ENCODE measurements around the gene FLT1.

Gene FLT1

DNA sequence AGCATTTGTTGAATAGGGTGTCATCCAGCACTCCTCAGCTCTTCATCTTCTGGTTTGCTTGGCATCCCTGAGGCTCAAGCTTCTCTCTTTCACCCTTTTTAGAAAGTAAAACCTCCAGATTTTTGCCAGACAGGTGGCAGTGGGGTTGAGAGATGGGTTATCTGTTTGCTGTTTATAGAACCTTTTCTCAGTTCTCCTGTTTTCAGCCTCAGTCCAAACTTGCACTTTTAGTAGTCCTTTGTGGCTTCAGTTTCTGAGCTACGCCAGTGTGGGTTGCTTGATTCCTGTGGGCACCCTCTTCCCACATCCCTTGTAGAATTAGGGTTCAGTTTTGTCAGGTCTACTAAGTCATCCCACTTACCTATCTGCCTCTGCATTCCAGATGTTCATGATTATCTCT is 208.7 kb downstream of the FLT1 start:
- no peak overlapping the region for H3K27ac ChIP-seq
- no peak for DNase-seq (ENCODE audit: low read depth, low spot score)

DNA sequence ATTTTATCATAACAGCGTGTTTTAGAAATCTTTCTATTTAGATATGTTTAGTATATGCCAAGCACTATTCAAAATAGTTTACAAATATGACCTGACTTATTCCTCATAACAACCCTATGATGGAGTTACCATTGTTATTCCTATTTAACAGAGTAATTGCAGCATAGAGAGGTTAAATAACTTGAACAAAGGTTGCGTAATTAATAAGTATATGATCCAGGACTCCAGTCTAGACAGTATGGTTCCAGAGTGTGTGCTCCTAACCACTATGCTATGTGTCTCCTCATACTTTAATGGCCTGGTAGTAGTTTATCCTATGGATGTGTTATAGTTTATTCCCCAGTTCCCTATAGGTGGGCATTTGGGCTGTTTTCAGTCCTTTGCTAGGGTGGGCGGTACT is 211.3 kb downstream of the FLT1 start:
- no peak for DNase-seq (ENCODE audit: low read depth, low spot score)
- H3K27ac ChIP-seq, result no peak overlapping the region

DNA sequence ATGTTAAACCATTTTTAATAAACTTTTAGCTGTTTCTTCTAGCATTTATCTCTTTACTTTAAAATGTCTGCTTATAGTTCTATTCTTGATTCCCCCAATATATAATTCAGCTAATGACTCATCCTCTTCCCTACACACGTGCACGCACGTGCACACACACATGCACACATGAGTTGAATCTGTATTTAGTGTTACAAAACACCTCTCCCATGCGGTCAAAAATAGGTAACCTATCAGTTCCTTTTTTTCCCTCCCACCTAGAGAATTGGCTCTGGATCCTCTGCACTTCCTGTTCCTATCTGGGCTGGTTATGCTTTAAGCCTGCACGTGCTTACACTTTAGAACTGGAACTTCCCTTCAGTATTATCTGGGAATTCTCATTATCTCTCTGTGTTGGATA is 212.5 kb downstream of the FLT1 start:
- DNase-seq (ENCODE audit: low read depth, low spot score), result no peak
- H3K27ac ChIP-seq, result no peak overlapping the region

- no peak for DNase-seq (ENCODE audit: low read depth, low spot score)
- H3K27ac ChIP-seq, result no peak overlapping the region
These were observed 221.0 kb downstream of the FLT1 start for GRCh38 chr13:28273919-28274318.

DNA sequence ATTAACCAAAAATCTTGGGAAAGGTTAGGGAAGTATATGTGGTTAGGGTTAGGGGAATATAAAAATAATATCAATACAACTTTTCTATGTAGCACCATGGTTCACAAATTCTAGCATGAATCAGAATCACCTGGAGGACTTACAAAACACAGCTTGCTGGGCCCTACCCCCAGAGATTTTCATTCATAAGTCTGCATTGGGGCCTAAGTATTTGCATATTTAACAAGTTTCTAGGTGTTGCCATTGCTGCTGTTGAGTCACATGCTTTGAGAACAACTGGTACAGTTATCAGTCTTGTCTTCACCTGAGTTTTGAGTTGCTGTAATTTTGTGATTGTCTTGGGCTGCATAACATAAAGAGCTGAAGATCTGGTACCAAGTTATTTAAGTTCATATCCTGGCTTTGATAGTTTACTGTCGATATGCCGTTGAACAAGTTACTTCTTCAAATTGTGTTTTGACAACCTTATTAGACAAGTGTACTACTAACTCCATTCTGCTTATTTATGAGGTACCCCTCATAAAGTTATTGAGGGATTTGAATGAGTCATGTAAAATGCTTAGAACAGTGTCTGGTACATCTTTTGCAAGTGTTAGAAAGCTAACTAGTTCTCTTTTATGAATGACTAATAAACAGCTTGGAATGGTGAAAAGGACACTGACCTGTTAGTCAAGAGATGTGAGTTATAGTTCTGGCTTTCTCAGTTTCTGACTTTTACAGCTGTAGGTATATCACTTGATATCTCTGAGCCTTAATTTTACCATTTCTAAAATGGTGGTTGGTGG is 223.7 kb downstream of the FLT1 start:
- no peak overlapping the region for H3K27ac ChIP-seq
- DNase-seq (ENCODE audit: low read depth, low spot score), result no peak

DNA sequence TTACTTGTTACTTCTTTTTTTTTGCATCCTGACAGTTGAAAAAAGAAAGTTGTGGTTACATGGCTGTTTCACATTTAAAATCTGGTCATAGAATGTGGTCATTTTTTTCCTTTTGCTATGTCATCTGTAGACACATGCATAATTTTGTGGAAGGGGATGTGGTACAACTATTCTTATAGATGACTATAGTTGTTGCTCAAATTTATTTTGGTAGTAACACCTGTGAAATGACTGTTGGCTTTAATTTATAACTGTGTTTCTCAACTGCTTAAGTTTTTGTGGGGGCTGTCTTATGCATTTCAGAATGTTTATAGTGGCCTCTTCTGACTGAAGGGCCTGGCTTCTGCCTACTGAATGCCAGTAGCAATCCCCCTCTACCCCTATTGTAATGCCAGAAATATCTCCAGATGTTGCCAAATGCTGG is 226.1 kb downstream of the FLT1 start:
- H3K27ac ChIP-seq, result no peak overlapping the region
- no peak for DNase-seq (ENCODE audit: low read depth, low spot score)

GRCh38 chr13:28267497-28267896 is 227.4 kb downstream of the FLT1 start:
- no peak for DNase-seq (ENCODE audit: low read depth, low spot score)
- H3K27ac ChIP-seq, result no peak overlapping the region

DNA sequence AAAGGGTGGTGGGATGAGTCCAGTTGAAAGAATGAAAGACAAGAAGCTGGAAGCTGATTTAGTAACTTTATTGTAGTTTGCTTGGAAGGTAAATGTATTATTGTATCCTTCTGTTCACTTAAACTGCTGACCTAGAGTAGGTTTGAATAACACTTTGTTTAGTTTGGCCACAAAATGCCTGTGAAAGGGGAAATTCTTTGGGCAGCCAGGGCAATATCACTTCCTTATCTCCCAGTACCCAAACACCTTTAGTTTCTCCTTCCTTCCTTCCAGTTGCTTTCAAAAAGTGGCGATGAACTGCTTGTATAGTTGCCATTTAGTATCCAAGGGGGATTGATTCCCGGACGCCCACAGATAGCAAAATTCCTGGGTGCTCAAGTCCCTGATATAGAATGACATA is 236.5 kb downstream of the FLT1 start:
- DNase-seq (ENCODE audit: low read depth, low spot score), result no peak
- H3K27ac ChIP-seq, result no peak overlapping the region

GRCh38 chr13:28257305-28257704 is 237.6 kb downstream of the FLT1 start:
- DNase-seq (ENCODE audit: low read depth, low spot score), result no peak
- no peak overlapping the region for H3K27ac ChIP-seq

GRCh38 chr13:28252547-28252946 is 242.4 kb downstream of the FLT1 start:
- no peak overlapping the region for H3K27ac ChIP-seq
- no peak for DNase-seq (ENCODE audit: low read depth, low spot score)

GRCh38 chr13:28251466-28251865 is 243.5 kb downstream of the FLT1 start:
- no peak for DNase-seq (ENCODE audit: low read depth, low spot score)
- H3K27ac ChIP-seq, result no peak overlapping the region

GRCh38 chr13:28250542-28250941 is 244.4 kb downstream of the FLT1 start:
- no peak overlapping the region for H3K27ac ChIP-seq
- DNase-seq (ENCODE audit: low read depth, low spot score), result no peak

Measured in epithelial cell of prostate (primary cell).